DMS79 (cell line): ENCODE data around the gene PIM3.
"Not testable (repeated sequence)": the region's sequence is repeated elsewhere in the genome, so short reads cannot be mapped to it uniquely, and the experiment has no call there.

Experiments used
- DNase-seq: peaks from one replicate; lab custom pipeline; 2025; lab: John Stamatoyannopoulos, UW

The PIM3 gene

DNA sequence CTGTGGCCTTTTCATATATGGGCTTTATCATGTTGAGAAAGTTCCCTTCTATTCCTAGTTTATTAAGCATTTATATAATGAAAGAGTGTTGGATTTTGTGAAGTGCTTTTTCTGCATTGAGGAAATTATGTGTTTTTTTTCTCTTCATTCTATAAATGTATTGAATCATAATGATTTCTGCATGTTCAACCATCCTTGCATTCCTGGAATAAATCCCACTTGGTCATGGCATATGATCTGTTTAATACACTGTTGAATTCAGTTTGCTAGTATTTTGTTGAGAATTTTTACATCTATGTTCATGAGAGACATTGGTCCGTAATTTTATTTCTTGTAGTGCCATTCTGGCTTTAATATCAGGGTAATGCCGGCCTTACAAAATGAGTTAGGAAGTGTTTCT is 25.8 kb downstream of the PIM3 start:
- DNase-seq, result no peak

DNA sequence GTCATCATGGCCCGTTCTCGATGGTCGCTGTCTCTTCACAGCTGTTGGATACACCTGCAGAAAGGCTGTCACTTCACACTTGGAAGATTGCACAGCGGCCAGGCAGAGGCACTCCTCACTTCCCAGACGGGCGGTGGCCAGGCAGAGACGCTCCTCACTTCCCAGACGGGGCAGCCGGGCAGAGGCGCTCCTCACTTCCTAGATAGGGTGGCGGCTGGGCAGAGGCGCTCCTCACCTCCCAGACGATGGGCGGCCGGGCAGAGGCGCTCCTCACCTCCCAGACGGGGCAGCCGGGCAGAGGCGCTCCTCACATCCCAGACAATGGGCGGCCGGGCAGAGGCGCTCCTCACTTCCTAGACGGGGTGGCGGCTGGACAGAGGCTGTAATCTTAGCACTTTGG is 29.3 kb downstream of the PIM3 start:
- not testable (repeated sequence) for DNase-seq

DNA sequence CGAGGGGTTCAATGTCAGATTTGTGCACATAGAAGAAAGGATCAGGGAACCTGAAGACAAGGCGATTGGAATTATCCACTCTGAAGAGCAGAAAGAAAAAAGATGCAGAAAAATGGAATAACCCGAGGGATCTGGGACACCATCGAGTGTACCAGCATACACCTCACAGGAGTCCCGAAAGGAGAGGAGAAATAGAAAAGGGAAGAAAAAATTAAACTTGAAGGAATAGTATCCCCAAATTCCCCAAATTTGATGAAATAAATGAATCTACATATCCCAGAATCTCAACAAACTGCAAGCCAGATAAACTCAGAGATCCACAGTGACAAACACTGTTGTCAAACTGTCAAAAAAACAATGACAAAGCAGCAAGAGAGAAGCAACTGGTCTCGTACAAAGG is 30.6 kb downstream of the PIM3 start:
- DNase-seq, result no peak

DNA sequence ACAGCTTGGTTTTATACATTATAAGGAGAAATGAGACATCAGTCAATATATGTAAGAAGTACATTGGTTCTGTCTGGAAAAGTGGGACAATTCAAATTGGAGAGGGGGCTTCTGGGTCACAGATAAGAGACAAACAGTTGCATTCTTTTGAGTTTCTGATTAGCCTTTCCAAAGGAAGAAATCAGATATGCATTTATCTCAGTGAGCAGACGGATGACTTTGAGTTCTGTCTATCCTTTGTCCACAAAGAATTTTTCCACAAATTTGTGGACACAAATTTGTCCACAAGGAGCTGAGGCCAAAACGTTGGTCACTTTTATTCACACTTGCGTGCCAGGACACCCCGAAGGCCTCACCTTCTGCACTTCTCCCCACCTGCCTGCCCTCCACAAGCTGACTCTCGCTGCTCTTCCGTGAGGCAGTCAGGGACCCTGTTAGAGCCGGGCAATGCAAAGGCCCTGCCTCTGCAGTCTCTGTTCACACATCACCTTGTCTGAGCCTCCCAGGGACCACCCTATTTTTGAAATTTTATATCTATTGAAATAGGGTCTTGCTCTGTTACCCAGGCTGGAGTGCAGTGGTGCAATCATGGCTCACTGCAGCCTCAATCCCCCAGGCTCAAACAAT is 31.4 kb downstream of the PIM3 start:
- DNase-seq, result no peak

DNA sequence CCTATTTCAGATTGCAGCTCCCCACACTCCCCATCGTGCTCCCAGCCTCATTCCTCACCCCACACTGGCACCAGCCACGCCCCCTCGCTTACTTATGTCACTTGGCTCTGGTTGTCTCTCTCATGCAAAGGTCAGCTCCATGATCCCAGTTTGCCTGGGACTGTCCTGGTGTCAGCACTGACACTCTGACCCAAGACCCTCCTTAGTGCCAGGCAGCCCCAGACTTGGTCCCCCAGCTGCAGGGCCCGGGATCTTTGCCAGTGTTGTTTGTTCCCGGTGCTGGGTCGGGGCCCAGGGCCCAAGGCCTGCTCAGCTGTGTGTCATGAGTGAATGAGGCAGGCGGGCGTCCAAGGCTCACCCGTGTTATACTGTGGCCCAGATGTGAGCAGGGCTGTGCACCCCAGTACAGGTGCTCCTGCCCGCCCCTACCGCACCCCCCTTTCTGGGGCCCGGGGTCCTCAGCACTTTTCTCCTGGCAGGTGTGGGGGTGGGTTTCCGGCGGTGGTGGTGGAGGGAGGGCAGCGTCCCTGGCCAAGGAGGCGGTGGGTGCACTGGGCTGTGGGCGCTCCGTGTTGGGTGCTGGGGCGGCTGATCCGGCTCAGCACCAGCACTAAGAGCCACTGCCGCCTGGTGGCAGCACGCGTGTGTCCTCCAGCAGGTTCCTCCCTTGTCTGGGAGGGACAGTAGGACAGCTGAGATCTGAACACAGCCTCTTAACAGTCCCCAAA is 32.5 kb downstream of the PIM3 start:
- no peak for DNase-seq

DNA sequence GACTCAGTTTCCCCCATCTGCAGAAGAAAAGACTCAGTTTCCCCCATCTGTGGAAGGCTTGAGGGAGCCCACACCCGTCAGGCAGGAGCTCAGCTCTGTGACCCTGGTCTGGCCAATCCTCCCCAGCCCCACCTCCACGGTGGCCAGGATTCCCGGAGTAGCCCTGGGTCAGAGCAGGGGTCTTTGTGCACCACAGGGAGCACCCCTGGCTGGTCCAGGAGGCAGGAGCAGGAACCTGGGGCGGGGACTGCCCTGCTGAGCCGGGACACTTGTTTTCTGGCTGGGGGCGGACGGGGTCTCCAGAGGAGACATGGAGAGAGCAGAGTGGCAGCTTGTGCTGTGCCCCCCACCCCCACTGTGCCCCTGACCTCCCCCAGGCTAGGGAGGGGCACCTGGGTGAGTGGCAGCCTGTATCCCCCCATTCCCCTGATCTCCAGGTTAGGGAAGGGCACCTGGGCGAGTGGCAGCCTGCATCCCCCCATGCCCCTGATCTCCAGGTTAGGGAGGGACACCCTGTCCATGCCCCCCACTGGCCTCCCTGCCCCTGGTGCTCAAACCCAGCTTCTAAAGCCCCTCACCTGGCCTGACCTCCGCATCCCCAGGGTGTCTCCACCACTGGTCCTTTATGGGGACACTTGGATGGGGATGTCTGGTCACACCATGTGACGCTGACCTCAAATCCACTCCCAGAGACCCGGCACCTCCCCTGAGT is 33.2 kb downstream of the PIM3 start:
- no peak for DNase-seq

DNA sequence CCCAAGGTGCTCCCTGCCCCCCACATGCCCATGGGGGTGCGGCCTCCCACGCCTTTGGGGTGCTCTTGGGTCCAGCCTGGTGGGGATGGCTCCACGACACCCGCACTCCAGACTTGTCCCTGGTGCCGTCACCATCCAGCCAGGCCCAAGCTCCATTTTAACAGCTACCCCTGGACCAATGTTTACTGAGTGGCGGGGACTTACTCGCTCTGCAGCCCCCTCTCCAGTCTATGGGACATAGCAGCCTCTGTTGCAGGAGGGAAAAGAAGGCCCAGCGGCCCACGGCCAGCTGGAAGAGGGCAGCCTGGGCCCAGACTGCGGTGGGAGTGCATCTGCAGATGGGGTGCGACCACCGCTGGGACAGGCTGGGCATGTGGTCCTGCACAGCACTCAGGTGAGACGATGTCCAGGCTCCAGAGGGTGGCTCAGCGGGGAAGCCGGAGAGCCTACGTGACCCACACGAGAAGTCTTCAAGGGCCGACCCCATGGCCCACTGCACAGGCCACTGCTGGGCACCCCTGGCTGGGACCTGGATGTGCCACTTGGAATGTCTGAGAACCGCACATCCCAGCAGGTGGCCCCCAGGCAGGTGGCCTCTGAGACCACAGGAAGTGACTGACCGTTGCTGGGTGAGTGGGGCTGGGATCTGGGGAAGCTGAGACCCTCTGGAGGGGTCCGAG is 33.9 kb downstream of the PIM3 start:
- DNase-seq, result no peak

DNA sequence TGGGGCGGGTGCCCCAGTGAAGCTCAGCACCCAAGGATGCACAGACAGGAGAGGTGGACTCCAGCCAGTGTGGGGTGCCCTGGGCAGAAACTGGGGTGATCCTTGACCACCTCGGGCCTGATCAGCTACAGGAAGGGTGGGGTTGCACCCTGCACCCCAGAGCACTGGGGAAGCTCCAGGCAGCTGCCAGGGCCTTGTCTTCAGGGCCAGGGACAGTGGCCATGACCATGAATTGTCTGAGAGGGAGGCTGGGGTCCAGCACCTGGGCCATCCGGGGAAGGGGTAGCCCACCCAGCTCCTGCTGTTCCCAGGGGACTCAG is 34.4 kb downstream of the PIM3 start:
- DNase-seq, result no peak

DNA sequence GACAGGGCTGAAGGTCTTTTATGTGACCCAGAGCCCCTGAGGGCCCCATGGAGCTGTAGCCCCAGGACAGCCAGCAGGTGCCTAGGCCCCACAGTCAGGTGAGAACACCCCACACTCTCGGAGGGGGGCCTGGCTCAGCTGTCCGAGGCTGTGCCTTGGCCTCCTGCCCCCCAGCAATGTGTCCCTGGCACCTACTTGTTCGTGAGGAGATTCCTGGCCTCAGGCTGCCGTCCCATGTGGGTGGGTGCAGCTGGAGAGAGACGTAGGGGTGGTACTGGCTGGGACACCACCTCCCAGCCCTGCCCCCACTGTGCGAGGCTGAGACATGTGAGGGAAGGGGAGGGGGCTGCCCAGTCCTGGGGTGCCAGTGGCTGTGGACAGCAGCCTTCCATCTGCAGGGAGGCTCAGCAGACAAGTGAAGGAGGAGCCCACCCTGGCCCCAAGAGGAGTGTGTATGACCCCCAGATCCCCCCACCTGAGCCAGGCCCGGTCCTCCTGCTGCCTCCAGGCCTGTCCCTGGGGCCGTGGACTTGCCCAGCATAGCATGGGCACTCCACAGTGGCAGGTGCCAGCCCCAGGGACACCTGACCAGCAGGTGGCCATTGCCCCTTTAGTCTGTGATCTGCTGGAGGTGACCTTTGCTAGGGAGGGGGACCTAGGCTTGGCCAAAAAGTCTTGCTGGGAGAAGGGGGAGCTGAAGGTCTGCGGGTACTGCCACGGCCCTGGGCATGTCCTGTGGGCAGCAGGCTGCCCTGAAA is 35.0 kb downstream of the PIM3 start:
- DNase-seq, result no peak

DNA sequence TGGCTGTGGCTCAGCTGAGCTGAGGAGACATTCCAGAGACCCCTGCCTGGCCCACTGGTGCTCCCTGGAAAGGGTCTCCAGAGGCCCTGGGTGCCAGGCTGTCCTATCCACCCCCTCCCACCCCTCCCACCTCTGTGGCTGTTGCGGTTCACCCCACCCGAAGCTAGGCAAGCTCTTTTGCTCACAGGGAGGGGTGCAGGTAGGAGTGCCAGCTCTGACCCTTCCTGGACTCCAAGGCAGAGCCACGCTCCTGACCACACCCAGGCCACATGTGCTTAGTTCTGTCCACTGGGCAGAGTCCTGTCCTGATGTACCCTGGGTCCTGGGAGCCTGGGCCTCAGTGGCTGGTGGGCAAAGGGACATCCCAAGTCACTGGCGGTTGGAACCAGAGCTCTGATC is 35.5 kb downstream of the PIM3 start:
- no peak for DNase-seq

DNA sequence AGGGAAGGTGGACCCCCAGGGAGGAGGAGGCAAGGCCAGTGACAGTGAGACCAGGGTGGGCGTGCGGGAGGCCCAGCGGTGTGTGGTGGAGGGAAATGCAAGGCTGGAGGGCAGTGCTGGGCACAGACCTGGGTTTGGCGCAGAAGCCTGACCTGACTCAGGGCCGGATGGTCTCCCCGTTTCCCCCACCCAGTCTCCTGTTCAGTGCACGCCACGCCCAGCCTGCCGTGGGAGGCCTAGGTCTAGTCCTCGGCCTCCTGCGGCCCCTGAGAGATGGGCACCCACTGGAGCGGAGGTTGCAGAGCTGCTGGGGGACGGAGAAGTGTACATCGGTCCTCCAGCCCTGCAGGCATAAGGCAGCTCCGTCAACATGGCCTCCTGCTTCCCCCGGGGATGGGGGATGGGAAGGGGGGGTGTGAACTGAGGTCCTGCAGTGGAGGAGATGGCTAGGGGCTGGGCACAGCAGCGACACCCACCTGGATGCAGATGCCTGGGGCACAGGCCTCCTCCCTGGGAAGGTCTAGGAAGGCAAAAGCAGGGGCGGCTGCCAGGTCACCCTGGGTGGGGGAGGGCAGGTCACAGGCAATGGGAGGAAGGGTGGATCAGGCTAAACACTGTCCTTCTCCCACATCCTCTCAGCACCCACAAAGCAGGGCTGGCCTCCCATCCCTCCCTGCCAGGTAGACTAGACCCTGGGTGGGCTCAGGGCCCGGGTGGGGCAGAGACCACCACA is 36.1 kb downstream of the PIM3 start:
- DNase-seq, result no peak

DNA sequence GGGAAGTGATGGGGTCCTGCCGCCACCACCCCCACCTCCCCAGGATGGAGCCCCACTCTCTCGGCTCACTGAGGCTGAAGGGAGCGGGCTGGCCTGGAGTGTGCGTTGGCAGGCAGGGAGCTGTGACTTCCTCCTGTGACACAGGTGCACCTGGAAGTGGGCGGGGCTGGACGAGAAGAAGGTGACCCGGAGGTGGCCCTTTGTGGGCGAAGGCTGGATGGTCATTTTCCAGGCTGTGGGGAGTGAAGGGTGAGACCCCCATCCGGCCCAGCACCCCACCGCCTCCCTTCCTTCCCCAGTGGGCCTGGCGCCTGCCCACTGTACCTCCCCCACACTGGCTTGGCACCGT is 36.7 kb downstream of the PIM3 start:
- no peak for DNase-seq

DNA sequence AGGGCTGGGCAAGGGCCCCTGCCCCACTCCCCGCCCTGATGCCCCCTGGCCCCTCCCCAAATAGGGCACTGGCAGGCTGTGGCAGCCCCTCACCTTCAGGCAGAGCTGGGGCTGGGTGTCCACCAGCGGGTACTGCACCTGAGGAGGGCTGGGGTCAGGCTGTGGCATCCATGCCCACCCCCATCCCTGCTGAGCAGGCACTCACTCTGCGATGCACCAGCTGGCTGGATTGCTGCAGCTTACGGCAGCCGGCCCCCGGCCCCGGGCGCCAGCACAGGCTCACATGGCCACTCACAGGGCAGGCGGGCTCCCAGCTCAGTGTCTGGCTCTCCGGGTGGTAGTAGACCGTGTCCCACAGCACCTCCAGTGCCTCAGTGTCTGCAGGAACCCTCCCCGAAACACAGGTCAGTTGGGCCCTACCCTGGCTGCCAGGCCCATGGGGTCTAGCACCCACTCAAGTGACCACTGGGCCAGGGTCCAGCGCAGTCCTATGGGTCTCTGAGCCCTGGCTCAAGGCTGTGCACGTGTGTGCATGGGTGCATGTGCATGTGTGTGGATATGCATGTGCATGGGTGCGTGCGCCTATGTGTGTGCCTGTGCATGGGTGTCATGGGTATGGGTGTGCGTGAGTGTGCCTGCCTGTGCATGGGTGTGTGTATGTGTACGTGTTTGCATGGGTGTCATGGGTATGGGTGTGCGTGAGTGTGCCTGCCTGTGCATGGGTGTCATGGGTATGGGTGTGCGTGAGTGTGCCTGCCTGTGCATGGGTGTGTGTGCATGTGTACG is 37.6 kb downstream of the PIM3 start:
- no peak for DNase-seq

DNA sequence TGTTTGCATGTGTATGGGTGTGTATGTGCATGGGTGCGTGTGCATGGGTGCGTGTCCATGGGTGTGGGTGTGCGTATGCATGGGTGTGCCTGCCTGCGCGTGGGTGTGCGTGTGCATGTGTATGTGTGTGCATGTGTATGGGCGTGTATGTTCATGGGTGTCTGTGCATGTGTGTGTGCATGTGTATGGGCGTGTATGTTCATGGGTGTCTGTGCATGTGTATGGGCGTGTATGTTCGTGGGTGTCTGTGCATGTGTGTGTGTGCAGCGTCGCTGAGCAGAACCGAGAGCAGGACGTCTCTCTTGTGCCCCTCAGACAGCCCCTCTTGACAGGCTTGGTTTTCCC is 38.1 kb downstream of the PIM3 start:
- DNase-seq, result no peak

DNA sequence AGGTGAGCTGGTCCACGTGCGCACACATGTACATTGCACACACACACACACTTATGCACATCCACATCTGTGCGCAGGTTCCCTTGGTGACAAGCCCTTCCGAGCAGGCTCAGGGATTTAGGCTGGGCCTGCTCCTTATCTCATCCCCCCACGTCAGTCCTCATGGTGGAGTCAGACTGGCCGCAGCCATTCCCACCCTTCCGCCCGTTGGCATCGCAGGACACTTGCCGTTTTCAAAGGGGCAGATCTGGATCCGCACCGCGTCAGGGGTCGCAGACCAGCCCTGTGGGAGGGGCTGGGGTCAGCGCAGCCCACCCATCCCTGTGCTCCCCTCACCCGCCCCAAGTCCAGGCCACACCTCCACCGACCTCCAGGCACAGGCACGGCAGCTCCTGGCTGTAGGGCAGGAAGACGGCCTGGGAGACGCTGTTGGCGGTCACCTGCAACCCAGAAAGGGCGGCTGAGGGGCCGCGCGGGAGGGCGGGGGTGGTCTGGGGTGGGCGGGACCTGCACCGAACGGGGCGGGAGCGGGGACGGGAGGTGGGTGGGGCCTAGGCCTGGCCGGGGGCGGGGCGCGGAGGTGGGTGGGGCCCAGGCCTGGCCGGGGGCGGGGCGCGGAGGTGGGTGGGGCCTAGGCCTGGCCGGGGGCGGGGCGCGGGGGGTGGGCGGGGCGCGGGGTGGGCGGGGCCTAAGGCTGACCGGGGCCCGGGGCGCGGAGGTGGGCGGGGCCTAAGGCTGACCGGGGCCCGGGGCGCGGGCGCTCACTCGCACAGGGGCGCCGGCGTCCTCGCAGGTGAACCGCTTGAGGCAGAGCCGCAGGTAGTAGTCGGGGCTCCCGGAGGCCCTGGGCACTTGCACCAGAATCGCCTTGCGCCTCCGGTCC is 38.7 kb downstream of the PIM3 start:
- no peak for DNase-seq

DNA sequence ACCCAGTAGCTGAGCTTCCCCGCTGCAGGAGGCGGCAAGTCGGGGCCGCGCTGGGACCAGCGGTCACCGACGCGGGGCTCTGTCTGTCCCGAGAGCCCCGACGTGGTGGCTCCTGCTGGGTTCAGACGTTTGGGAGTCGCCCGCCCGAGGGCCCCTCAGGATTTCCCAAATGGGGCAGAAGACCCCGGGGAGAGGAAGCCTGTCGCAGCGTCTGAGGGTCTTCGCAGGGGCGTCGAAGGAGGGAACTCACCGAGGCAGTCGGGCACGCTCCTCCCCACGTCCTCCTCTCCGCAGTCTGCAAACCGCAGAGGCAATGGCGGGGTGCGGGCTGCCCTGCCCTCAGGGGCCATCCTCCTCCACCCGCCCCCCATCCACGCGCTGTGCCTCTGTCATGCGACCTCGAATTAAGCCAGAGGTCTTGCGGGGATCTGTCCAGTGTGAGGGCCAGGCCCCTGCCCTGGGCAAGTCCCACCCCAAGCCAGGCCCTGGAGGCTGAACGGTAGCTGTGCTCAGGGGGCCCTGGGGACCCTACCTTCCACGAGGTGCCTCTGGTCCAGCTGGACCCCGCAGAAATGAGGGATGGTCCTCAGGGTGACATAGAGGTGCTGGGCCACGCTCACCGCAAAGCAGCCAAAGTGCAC is 39.5 kb downstream of the PIM3 start:
- DNase-seq, result no peak

DNA sequence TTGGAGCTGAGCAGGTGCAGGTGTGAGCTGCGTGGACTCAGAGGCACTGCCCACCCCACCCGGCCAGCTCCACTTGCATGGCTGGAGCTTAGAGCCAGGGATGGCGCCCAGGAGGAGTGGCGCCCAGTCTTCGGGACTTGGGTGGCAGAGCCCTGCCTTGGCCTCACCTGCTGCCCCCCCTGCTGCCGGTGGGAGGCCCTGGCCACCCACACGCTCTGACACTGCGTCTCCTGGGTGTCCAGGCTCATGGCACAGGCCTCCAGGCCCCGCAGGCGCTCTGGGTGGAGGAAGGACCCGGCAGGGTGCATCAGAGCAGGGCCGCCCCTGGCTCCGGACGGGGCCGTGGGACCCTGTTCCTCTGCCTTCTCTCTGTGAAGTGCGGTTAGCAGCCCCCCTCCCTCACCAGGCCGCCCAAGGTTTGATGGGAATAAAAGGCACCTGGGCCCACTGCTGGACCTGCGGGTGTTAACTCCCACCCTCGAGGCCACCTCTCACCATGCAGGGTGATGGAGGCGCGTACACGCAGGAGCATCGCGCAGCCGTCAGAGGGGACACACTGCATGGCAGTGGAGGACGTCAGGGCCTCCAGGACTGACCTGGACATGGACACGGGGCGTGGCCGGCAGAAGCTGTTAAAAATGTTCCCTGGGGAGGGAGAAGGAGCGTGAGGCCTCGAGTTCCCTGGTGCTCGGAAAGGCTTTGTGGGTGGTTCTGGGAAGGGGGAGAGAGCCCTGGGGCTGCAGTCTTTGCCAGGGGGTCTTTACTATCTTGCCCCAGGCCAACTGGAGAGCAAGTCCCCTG is 40.2 kb downstream of the PIM3 start:
- DNase-seq, result no peak

DNA sequence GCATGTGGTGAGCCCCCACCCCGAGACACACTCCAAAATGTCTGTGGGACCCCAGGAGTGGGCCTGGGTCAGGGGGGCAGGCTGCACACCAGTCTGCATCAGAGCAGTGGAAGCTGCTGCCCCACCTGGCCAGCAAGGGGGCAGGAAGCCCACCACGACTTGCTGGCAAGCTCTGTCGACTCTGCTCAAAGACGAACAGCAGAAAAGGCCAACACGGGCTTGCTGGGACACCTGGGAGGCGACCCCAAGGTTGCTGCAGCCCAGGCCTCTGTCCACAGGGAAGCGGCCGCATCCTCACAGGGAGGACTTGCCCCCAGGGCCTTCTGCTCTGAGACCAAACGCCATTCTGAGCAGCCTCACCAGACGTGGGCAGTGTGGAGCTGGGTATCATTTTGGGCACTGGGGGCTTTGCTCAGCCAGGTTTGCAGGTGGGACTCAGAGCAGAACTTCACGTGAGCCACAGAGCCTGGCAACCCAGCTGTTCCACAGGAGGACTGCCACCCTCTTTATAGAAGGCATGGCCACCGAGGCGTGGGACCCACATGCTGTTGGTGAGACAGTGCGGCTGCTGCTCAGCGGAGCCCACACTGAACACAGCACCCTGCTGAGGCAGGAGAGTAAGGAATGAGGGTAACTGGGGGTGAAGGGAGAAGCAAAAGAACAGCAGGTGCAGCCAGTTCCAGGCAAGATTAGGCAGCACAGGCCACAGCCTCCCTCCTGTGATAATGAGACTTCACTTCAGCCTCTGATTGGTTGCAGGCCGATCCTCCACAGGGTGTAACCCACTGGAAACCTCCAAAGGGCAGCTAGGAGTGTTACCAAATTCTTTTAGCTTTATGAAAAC is 41.0 kb downstream of the PIM3 start:
- no peak for DNase-seq
